PC-3 (cell line): ENCODE results near the gene VASN.

ENCODE experiments used
- CTCF ChIP-seq: fragments of 300-600 bp; sonication (generic); conservative IDR thresholded peaks from 2 replicates; pipeline ENCODE4 v1.5.1; 2017; ENCODE audit warnings: antibody characterized with exemption, low read depth, mild to moderate bottlenecking, low read length
- EZH2 ChIP-seq: fragments of 300-600 bp; sonication (generic); IDR thresholded peaks from one replicate; pipeline ENCODE4 v1.6.1; 2017; ENCODE audit warnings: antibody characterized with exemption, mild to moderate bottlenecking, low read length; ENCODE audit not compliant: unreplicated experiment

- TF ChIP-seq EZH2 (no peak), CTCF (no peak)
Measured at GRCh38 chr16:4380119-4381063, 8.7 kb downstream of the VASN start.
